ENCODE measurements around the gene MKLN1. TPM values are rescaled to one million over a fixed set of nuclear protein-coding genes. Genes with fewer than 3 reads are reported as not detected.

Gene MKLN1
- total RNA-seq (2021): 60.1 and 61.1 TPM in 2 replicates
- Bru-seq, nascent RNA: percentile 89 among the genes with signal in this experiment
- BruChase-seq, experiment 1, labeled RNA remaining after a 2-hour chase: percentile 90 among the genes with signal in this experiment
- BruChase-seq, experiment 2, labeled RNA remaining after a 6-hour chase: percentile 80 among the genes with signal in this experiment
- long read RNA-seq, full-length matches to known transcripts: 14 of 55 reads
- long read RNA-seq, partial matches to known transcripts: 5 of 55 reads
- long read RNA-seq, other reads (novel, unspliced or antisense): 36 of 55 reads

DNA sequence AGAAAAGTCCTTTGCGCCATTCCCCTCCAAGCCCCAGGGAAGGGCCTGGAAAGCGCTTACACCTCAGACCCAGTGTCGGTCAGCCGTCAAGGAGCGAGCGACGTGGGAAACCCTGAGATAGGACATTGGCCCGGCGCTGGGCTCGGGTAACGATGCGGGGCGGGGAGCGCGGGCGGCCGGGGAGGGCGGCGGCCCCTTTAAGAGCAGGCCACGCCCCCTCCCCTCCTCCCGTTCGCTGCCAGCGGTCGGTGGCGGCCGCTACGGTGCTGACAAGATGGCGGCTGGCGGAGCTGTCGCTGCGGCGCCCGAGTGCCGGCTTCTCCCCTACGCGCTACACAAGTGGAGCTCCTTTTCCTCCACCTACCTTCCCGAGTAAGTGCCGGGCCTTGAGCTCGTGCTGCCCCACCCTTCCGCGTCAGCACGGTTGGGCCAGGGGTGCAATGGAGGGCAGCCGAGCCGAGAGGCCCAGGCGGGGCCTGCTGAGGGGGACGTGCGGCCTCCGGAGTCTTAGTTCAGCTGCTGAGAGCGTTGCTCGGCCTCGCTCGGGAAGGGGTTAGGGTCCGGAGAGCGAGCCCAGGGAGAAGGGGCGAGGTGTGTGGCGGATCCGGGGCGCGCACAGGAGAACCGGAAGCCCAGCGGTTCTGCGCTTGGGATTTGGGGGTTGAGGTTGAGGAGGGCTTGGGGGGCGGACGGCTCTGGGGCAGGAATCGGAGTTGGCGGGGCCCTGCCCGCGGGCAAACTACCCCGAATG is at the start of gene MKLN1:
MKLN1 (plus strand) TSS at position 251 of the 751 bp plus-strand sequence; CDS start at position 275, 24 bp downstream.
- TF ChIP-seq, protein P1, sequence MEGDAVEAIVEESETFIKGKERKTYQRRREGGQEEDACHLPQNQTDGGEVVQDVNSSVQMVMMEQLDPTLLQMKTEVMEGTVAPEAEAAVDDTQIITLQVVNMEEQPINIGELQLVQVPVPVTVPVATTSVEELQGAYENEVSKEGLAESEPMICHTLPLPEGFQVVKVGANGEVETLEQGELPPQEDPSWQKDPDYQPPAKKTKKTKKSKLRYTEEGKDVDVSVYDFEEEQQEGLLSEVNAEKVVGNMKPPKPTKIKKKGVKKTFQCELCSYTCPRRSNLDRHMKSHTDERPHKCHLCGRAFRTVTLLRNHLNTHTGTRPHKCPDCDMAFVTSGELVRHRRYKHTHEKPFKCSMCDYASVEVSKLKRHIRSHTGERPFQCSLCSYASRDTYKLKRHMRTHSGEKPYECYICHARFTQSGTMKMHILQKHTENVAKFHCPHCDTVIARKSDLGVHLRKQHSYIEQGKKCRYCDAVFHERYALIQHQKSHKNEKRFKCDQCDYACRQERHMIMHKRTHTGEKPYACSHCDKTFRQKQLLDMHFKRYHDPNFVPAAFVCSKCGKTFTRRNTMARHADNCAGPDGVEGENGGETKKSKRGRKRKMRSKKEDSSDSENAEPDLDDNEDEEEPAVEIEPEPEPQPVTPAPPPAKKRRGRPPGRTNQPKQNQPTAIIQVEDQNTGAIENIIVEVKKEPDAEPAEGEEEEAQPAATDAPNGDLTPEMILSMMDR (conservative IDR thresholded peaks at IDR 0.05): no peak
- TF ChIP-seq EZH2 (IDR thresholded peaks at IDR 0.05; ENCODE audit: low read depth): no peak
- H3K27ac ChIP-seq: peak within 1 kb of the TSS; percentile 76
- H3K9me2 ChIP-seq (ENCODE audit: insufficient read depth): no peaks in the 10 kb centered on the region
- peak; percentile 75 to 91 for DNase-seq
- no peaks in the 10 kb centered on the region for H3K9me3 ChIP-seq (ENCODE audit: insufficient read depth, low read depth)
- POLR2A ChIA-PET (ENCODE audit: unreplicated experiment): interaction anchor here (0.6 to 1.2 kb wide), 2 partner anchors 218 to 387 kb away, joined by 4 to 6 read pairs; no protein-coding TSS in a partner anchor
- H3K36me3 ChIP-seq (ENCODE audit: low read depth): 0 out of 2 replicates have a peak, but pooled peaks cover 1% of the 10 kb centered on the region
- H3K4me1 ChIP-seq (replicated peaks; ENCODE audit: insufficient read depth): peaks cover 48% of the 10 kb centered on the region
- peak within 1 kb of the TSS; percentile 91 for H3K4me3 ChIP-seq
- H4K20me1 ChIP-seq (ENCODE audit: insufficient read depth): no peaks in the 10 kb centered on the region
- H3K4me2 ChIP-seq: peak within 1 kb of the TSS; percentile 95
- BruUV-seq (replicated peaks): no TSS peak
- H3F3A ChIP-seq (ENCODE audit: insufficient read depth, low read depth): no peaks in the 10 kb centered on the region; the same call in none of the 2 replicates
- no peaks in the 10 kb centered on the region for H3K27me3 ChIP-seq (ENCODE audit: insufficient read depth, low read depth)
- CTCF ChIA-PET: interaction anchor here (0.6 to 0.9 kb wide), 3 partner anchors 82 to 459 kb away, joined by 3 read pairs; no protein-coding TSS in a partner anchor
- H3K79me2 ChIP-seq (ENCODE audit: low read depth): peaks cover 66% of the 10 kb centered on the region
- H2AFZ ChIP-seq: peak within 1 kb of the TSS; percentile 95
- intact Hi-C loops (cut with micrococcal nuclease; ENCODE audit: unreplicated experiment): loop anchor here (1.0 to 5.0 kb wide), 3 partner anchors 44 to 218 kb away; no protein-coding TSS in a partner anchor

DNA sequence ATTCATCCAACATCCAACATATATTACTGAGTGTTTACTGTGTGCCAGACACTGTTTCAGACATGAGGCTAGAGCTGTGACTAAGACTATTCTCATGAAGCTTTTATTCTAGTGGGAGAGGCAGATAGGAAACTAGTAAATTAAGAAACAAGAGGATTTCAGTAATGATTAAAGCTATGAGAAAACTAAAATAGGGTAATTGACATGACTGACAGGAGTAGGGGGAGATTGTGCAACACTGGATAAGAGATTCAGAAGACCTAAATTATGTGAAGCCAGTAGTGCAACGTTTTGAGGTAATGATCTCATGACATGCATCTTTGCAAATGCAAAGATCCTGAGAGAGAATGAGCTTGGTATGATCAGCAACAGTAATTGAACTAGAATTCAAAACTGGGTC is 48.6 kb upstream of the MKLN1 start:
- no TSS peak for BruUV-seq (replicated peaks)
- ChIA-PET POLR2A (ENCODE audit: unreplicated experiment) (no interaction called here), CTCF (no interaction called here)
- H3K9me2 ChIP-seq (ENCODE audit: insufficient read depth): no peaks in the 10 kb centered on the region
- no peak overlapping the region for H2AFZ ChIP-seq
- no peaks in the 10 kb centered on the region for H3K79me2 ChIP-seq (ENCODE audit: low read depth)
- TF ChIP-seq, protein P1 (conservative IDR thresholded peaks at IDR 0.05): no peak
- no peak for TF ChIP-seq EZH2 (IDR thresholded peaks at IDR 0.05; ENCODE audit: low read depth)
- intact Hi-C loops (cut with micrococcal nuclease; ENCODE audit: unreplicated experiment): no loop called here
- peaks cover 3% of the 10 kb centered on the region; the same call in 1 of the 2 replicates for H3F3A ChIP-seq (ENCODE audit: insufficient read depth, low read depth)
- no peak overlapping the region for H3K27ac ChIP-seq
- H3K4me3 ChIP-seq: no peak overlapping the region
- H3K4me2 ChIP-seq: no peak overlapping the region
- no peaks in the 10 kb centered on the region for H3K27me3 ChIP-seq (ENCODE audit: insufficient read depth, low read depth)
- no peaks in the 10 kb centered on the region for H3K4me1 ChIP-seq (replicated peaks; ENCODE audit: insufficient read depth)
- no peaks in the 10 kb centered on the region for H3K9me3 ChIP-seq (ENCODE audit: insufficient read depth, low read depth)
- H4K20me1 ChIP-seq (ENCODE audit: insufficient read depth): no peaks in the 10 kb centered on the region
- DNase-seq: no peak
- no peaks in the 10 kb centered on the region for H3K36me3 ChIP-seq (ENCODE audit: low read depth)

DNA sequence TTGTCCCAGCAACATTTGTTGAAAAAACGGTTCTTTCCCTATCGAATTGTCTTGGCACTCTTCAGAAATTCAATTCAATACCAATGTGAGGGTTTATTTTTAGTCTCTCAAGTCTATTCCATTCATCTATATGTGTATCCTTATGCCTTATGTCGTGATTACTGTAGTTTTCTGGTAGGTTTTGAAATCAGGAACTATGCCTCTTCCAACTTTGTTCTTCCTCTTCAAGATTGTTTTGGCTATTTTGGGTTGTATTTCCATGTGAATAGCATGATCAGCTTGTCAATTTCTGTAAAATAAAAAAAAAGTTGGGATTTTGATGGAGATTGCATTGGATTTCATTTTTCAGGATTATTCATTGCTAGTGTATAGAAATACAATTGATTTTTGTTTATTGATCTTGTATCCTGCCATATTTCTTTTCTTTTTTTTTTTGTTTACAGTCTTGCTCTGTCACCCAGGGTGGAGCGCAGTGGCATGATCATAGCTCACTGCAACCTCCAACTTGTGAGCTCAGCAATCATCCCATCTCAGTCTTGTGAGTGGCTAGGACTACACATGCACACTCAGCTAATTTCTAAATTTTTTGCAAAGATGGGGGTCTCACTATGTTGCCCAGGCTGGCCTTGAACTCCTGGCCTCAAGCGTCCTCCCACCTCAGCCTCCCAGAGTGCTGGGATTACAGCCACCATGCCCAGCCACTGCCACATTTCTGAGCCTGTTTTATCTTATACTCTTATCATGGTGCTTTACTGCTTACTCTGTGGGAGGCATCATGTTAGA is 46.2 kb upstream of the MKLN1 start:
- Histone ChIP-seq H3K9me2 (ENCODE audit: insufficient read depth) (no peaks in the 10 kb centered on the region), H4K20me1 (ENCODE audit: insufficient read depth) (no peaks in the 10 kb centered on the region), H3K36me3 (ENCODE audit: low read depth) (no peaks in the 10 kb centered on the region), H3K4me3 (no peak overlapping the region), H3F3A (ENCODE audit: insufficient read depth, low read depth) (peaks cover 3% of the 10 kb centered on the region; the same call in 1 of the 2 replicates), H3K79me2 (ENCODE audit: low read depth) (no peaks in the 10 kb centered on the region), H3K4me1 (replicated peaks; ENCODE audit: insufficient read depth) (no peaks in the 10 kb centered on the region), H2AFZ (no peak overlapping the region), H3K9me3 (ENCODE audit: insufficient read depth, low read depth) (no peaks in the 10 kb centered on the region), H3K27ac (no peak overlapping the region), H3K27me3 (ENCODE audit: insufficient read depth, low read depth) (no peaks in the 10 kb centered on the region), H3K4me2 (no peak overlapping the region)
- POLR2A ChIA-PET (ENCODE audit: unreplicated experiment): interaction anchor here (0.7 kb wide), 1 partner anchor 171 kb away, joined by 10 read pairs; no protein-coding TSS in a partner anchor
- intact Hi-C loops (cut with micrococcal nuclease; ENCODE audit: unreplicated experiment): no loop called here
- TF ChIP-seq, protein P1 (conservative IDR thresholded peaks at IDR 0.05): no peak
- no peak for TF ChIP-seq EZH2 (IDR thresholded peaks at IDR 0.05; ENCODE audit: low read depth)
- CTCF ChIA-PET: no interaction called here
- no TSS peak for BruUV-seq (replicated peaks)
- no peak for DNase-seq
